Measurements from ENCODE around the gene ADGRE1.

- TF ChIP-seq EZH2phosphoT487 (IDR thresholded peaks at IDR 0.05; ENCODE audit: insufficient read depth, low read depth) (no peak), EZH2 (IDR thresholded peaks at IDR 0.05; ENCODE audit: insufficient read depth, poor library complexity, severe bottlenecking) (no peak)
These were observed 38.4 kb upstream of the ADGRE1 start for GRCh38 chr19:6848986-6849385.

Measured in GM23248 (cell line).